Stimulated activated CD8-positive, alpha-beta memory T cell treated with anti-CD3 and anti-CD28 coated beads, Interleukin-12 subunit alpha, Interleukin-12 subunit beta, amount 100 ng/mL, for 24 hours (primary cell): ENCODE data around the gene ATP5MG.

Source experiments
- DNase-seq: peaks from one replicate; pipeline ENCODE4 v3.0.0-alpha.2; 2020; ENCODE audit errors: extremely low read depth

Gene ATP5MG

GRCh38 chr11:118441770-118442275, 40.4 kb downstream of the ATP5MG start:
- DNase-seq: no peak

GRCh38 chr11:118442301-118442700, 40.9 kb downstream of the ATP5MG start:
- no peak for DNase-seq

- no peak for DNase-seq
These were observed 41.6 kb downstream of the ATP5MG start for GRCh38 chr11:118442908-118443589.

GRCh38 chr11:118443590-118444218, 42.3 kb downstream of the ATP5MG start:
- DNase-seq: no peak

GRCh38 chr11:118447423-118447822, 46.0 kb downstream of the ATP5MG start:
- no peak for DNase-seq

GRCh38 chr11:118448294-118448693, 46.9 kb downstream of the ATP5MG start:
- DNase-seq: no peak

- no peak for DNase-seq
These were observed 48.0 kb downstream of the ATP5MG start for GRCh38 chr11:118449316-118449918.

- DNase-seq: no peak
These were observed 49.0 kb downstream of the ATP5MG start for GRCh38 chr11:118450451-118450850.
